Endothelial cell of umbilical vein (primary cell): ENCODE measurements around the gene IDUA. TPM values are rescaled to one million over a fixed set of nuclear protein-coding genes. Genes with fewer than 3 reads are reported as not detected.

ENCODE experiments used
- BruUV-seq: library from RNA; stranded (reverse); fragments of 400-500 nt; replicated peaks from 2 replicates; lab custom pipeline; 2021; lab: Mats Ljungman, UMichigan
- CTCF ChIA-PET: fragments of 300-600, 350-600 bp; sonication (Branson Sonifier 250); formaldehyde crosslinking; loops from one replicate; lab custom pipeline; 2021; ENCODE audit warnings: antibody characterized with exemption, inconsistent platforms; lab: Charles Lee
- POLR2A ChIA-PET: fragments of 300-600, 350-600 bp; sonication (Branson Sonifier 250); formaldehyde crosslinking; loops from one replicate; lab custom pipeline; 2021; ENCODE audit warnings: antibody characterized with exemption, inconsistent platforms; lab: Charles Lee
- DNase-seq: peaks from one replicate; pipeline ENCODE4 v3.0.0-alpha.2; 2011; ENCODE audit warnings: low read depth, low spot score
- FAIRE-seq: peaks from 2 replicates; lab custom pipeline; 2011; peaks lifted over from hg19 to GRCh38; lab: Jason Lieb, UNC
- H2AFZ ChIP-seq: 2 replicates; pipeline ENCODE4 v1.6.0; 2012; ENCODE audit warnings: low read depth, low read length, control low read depth, inconsistent platforms
- H3K27ac ChIP-seq: 2 replicates; pipeline ENCODE4 v1.5.1; 2011; ENCODE audit warnings: low read depth, mild to moderate bottlenecking, control low read depth, low read length, moderate library complexity; ENCODE audit not compliant: insufficient read depth
- H3K27me3 ChIP-seq, 2 experiments: 2 replicates each; pipeline versions ENCODE4 v1.6.0 to v1.6.1; 2011; ENCODE audit warnings: low read length in 2 of 2, mixed read lengths in 1 of 2; ENCODE audit not compliant: control insufficient read depth in 2 of 2, insufficient read depth in 2 of 2
- H3K36me3 ChIP-seq, 2 experiments: 2 replicates in 1 of 2; 3 replicates in 1 of 2; pipeline ENCODE4 v1.5.1; 2011; ENCODE audit warnings: low read length in 2 of 2, mild to moderate bottlenecking in 1 of 2, moderate library complexity in 1 of 2; ENCODE audit not compliant: control insufficient read depth in 2 of 2, insufficient read depth in 2 of 2; ENCODE audit errors: extremely low read depth in 1 of 2
- H3K4me1 ChIP-seq: 3 replicates; pipeline ENCODE4 v1.5.1; 2011; ENCODE audit warnings: mild to moderate bottlenecking, low read length; ENCODE audit not compliant: control insufficient read depth, insufficient read depth; ENCODE audit errors: extremely low read depth
- H3K4me2 ChIP-seq: 2 replicates; pipeline ENCODE4 v1.6.1; 2011; ENCODE audit warnings: low read length, control low read depth, mixed read lengths; ENCODE audit not compliant: insufficient read depth
- H3K4me3 ChIP-seq, 3 experiments: fragments of 200-600 bp in 1 of 3; sonication (generic), shearing (Covaris generic) in 1 of 3; replicated peaks in 1 of 3; 2 replicates each; pipeline ENCODE4 v1.5.1; 2011 to 2016; ENCODE audit warnings: control low read depth in 3 of 3, low read length in 3 of 3, mild to moderate bottlenecking in 2 of 3, inconsistent platforms in 1 of 3, low read depth in 1 of 3, moderate library complexity in 1 of 3; ENCODE audit not compliant: insufficient read depth in 1 of 3
- H3K79me2 ChIP-seq: 2 replicates; pipeline ENCODE4 v1.6.0; 2012; ENCODE audit warnings: low read length, inconsistent platforms; ENCODE audit not compliant: control insufficient read depth, insufficient read depth
- H3K9ac ChIP-seq: replicated peaks from 2 replicates; pipeline ENCODE3; 2011; ENCODE audit warnings: low read length, control low read depth; ENCODE audit not compliant: insufficient read depth; ENCODE audit errors: extremely low read depth
- H3K9me1 ChIP-seq: replicated peaks from 3 replicates; pipeline ENCODE4 v1.6.0; 2011; ENCODE audit warnings: mild to moderate bottlenecking, low read length; ENCODE audit not compliant: control insufficient read depth, insufficient read depth; ENCODE audit errors: extremely low read depth
- H3K9me3 ChIP-seq: replicated peaks from 2 replicates; pipeline ENCODE4 v1.5.1; 2012; ENCODE audit warnings: low read length, inconsistent platforms; ENCODE audit not compliant: control insufficient read depth, insufficient read depth
- H4K20me1 ChIP-seq: replicated peaks from 2 replicates; pipeline ENCODE3; 2011; ENCODE audit warnings: mild to moderate bottlenecking, low read length; ENCODE audit not compliant: control insufficient read depth, insufficient read depth; ENCODE audit errors: extremely low read depth
- CTCF ChIP-seq, 2 donors: IDR thresholded peaks; 1 replicate in 1 of 2; 2 replicates in 1 of 2; pipeline ENCODE4 v1.5.1; 2011; ENCODE audit warnings: low read length in 2 of 2, mild to moderate bottlenecking in 2 of 2, moderate library complexity in 2 of 2, control low read depth in 1 of 2, inconsistent platforms in 1 of 2, low read depth in 1 of 2; ENCODE audit not compliant: insufficient read depth in 1 of 2; ENCODE audit errors: extremely low read depth in 1 of 2
- EZH2 ChIP-seq: IDR thresholded peaks from 2 replicates; pipeline ENCODE4 v1.6.1; 2012; ENCODE audit warnings: borderline replicate concordance, low read depth, mild to moderate bottlenecking, moderate library complexity, low read length, inconsistent platforms; ENCODE audit not compliant: severe bottlenecking
- FOS ChIP-seq: IDR thresholded peaks from 2 replicates; pipeline ENCODE4 v1.6.1; 2011; ENCODE audit warnings: mild to moderate bottlenecking, low read length, moderate library complexity, borderline replicate concordance; ENCODE audit not compliant: insufficient read depth
- GATA2 ChIP-seq: IDR thresholded peaks from 2 replicates; pipeline ENCODE4 v1.7.0; 2011; ENCODE audit warnings: low read depth, mild to moderate bottlenecking, moderate library complexity, mixed read lengths, low read length; ENCODE audit not compliant: insufficient read length, insufficient read depth
- JUN ChIP-seq: IDR thresholded peaks from 2 replicates; pipeline ENCODE4 v1.6.1; 2011; ENCODE audit warnings: borderline replicate concordance, low read depth; ENCODE audit not compliant: insufficient read length, insufficient read depth
- MYC ChIP-seq: IDR thresholded peaks from one replicate; pipeline ENCODE4 v1.6.1; 2011; ENCODE audit warnings: mild to moderate bottlenecking, low read depth, low read length
- POLR2A ChIP-seq: IDR thresholded peaks from 2 replicates; pipeline ENCODE4 v1.6.1; 2012; ENCODE audit warnings: low read depth, mild to moderate bottlenecking, control low read depth, low read length
- POLR2AphosphoS5 ChIP-seq: IDR thresholded peaks from 2 replicates; pipeline ENCODE4 v1.6.1; 2012; ENCODE audit warnings: low read depth, mild to moderate bottlenecking, control low read depth, low read length, moderate library complexity; ENCODE audit not compliant: insufficient read depth
- dilution Hi-C: fragments of 300-500 bp; cut with MboI; formaldehyde crosslinking; loops from one replicate; pipeline ENCODE4 v1.15.0; 2019; ENCODE audit warnings: low sequenced_read_pairs; ENCODE audit not compliant: extremely low pct_ligation_motif_present
- intact Hi-C: fragments of 100-400 bp; cut with micrococcal nuclease; formaldehyde crosslinking; loops from one replicate; pipeline ENCODE4 v1.10.0; 2022
- polyA plus RNA-seq, 4 experiments: library from polyadenylated mRNA; depleted of rRNA in 3 of 4; stranded (reverse) in 3 of 4; unstranded in 1 of 4; fragments of >200 nt; gene quantifications; 2 replicates each; pipeline versions ENCODE4 v1.2.1 to v1.2.3, GENCODE V29; 2011 to 2012; ENCODE audit warnings: missing spikeins in 1 of 4
- total RNA-seq: library from RNA; stranded (reverse); gene quantifications from 2 replicates; pipeline ENCODE4 v1.2.3, GENCODE V29; 2021
- TF ChIP-seq, protein P1 (sequence below): IDR thresholded peaks from 2 replicates; pipeline ENCODE4 v1.6.1; 2011; ENCODE audit not compliant: insufficient read depth, insufficient read length

Gene IDUA
- total and polyA plus RNA-seq, 2 donors (not counting 3 experiments of a cell fraction or from before 2014, with no cell fraction given), result 19.1 to 34.1 TPM

- Histone ChIP-seq H4K20me1 (no peaks in the 10 kb centered on the region), H3K9ac (no peak overlapping the region), H3K36me3 (no peaks in the 10 kb centered on the region), H3K27me3 (no peaks in the 10 kb centered on the region), H3K4me1 (no peaks in the 10 kb centered on the region), H3K27ac (no peak overlapping the region), H3K9me1 (no peaks in the 10 kb centered on the region), H3K4me3 (no peak overlapping the region), H3K79me2 (no peaks in the 10 kb centered on the region), H3K4me2 (no peak overlapping the region), H3K9me3 (no peaks in the 10 kb centered on the region), H2AFZ (no peak overlapping the region)
- TF ChIP-seq, protein P1, sequence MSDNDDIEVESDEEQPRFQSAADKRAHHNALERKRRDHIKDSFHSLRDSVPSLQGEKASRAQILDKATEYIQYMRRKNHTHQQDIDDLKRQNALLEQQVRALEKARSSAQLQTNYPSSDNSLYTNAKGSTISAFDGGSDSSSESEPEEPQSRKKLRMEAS, result no peak
- no peak for TF ChIP-seq POLR2AphosphoS5
- no peak for TF ChIP-seq FOS
- TF ChIP-seq JUN, result no peak
- TF ChIP-seq POLR2A, result no peak
- no peak for TF ChIP-seq CTCF (IDR thresholded peaks at IDR 0.05; ENCODE audit: extremely low read depth in 1 of 2, insufficient read depth in 1 of 2, low read depth in 1 of 2, low read length in 2 of 2)
- TF ChIP-seq EZH2, result no peak
- no peak for TF ChIP-seq GATA2
- no peak for TF ChIP-seq MYC
- FAIRE-seq, result no peak
- POLR2A ChIA-PET, result no interaction called here
- no peak for DNase-seq
- dilution Hi-C loops (no loop called here), intact Hi-C loops (no loop called here)
- CTCF ChIA-PET, result no interaction called here
- no TSS peak for BruUV-seq
Observed at GRCh38 chr4:951186-951585, 35.7 kb upstream of the IDUA start.
